Activated CD8-positive, alpha-beta memory T cell treated with anti-CD3 and anti-CD28 coated beads for 36 hours (primary cell): ENCODE measurements around the gene TGFBR3. TPM values are rescaled to one million over a fixed set of nuclear protein-coding genes. Genes with fewer than 3 reads are reported as not detected.
"Not testable (repeated sequence)": the region's sequence is repeated elsewhere in the genome, so short reads cannot be mapped to it uniquely, and the experiment has no call there.

Experiments used
- CTCF ChIA-PET: fragments of 350-600 bp; sonication (Branson Sonifier 250); formaldehyde crosslinking; loops from one replicate; lab custom pipeline; 2021; ENCODE audit warnings: antibody characterized with exemption; lab: Charles Lee
- POLR2A ChIA-PET: fragments of 350-600 bp; sonication (Branson Sonifier 250); formaldehyde crosslinking; loops from one replicate; lab custom pipeline; 2021; ENCODE audit warnings: antibody characterized with exemption; lab: Charles Lee
- total RNA-seq, 2 experiments: library from RNA; stranded (reverse); gene quantifications; one replicate each; pipeline ENCODE4 v1.2.3, GENCODE V29; 2021

Gene TGFBR3
- total RNA-seq, 2 experiments from 2014 or later: 17.3 to 18.7 TPM

GRCh38 chr1:91856996-91857395, 29.0 kb downstream of the TGFBR3 start:
- POLR2A ChIA-PET: no interaction called here
- CTCF ChIA-PET: interaction anchor here (0.8 kb wide), 1 partner anchor 53 kb away, joined by 3 read pairs; no protein-coding TSS in a partner anchor

- ChIA-PET CTCF (no interaction called here), POLR2A (interaction anchor here (0.5 kb wide), 1 partner anchor 21 kb away, joined by 4 read pairs; no protein-coding TSS in a partner anchor)
These were observed 31.0 kb downstream of the TGFBR3 start for GRCh38 chr1:91854852-91855534.

- ChIA-PET CTCF (no interaction called here), POLR2A (no interaction called here)
These were observed 32.6 kb downstream of the TGFBR3 start for GRCh38 chr1:91853397-91853796.

- ChIA-PET CTCF (interaction anchor here (0.7 to 1.1 kb wide), 2 partner anchors 15 to 17 kb away, joined by 3 read pairs; no protein-coding TSS in a partner anchor), POLR2A (interaction anchor here (0.9 kb wide), 1 partner anchor 33 kb away, joined by 5 read pairs; no protein-coding TSS in a partner anchor)
These were observed 33.9 kb downstream of the TGFBR3 start for GRCh38 chr1:91852011-91852410.

GRCh38 chr1:91851130-91852010, 34.6 kb downstream of the TGFBR3 start:
- POLR2A ChIA-PET: interaction anchor here (0.5 to 0.9 kb wide), 2 partner anchors 10 to 33 kb away, joined by 5 to 6 read pairs; no protein-coding TSS in a partner anchor
- CTCF ChIA-PET: interaction anchor here (0.7 to 1.1 kb wide), 3 partner anchors 15 to 32 kb away, joined by 3 to 4 read pairs (median 3); no protein-coding TSS in a partner anchor

GRCh38 chr1:91850708-91851107, 35.2 kb downstream of the TGFBR3 start:
- ChIA-PET CTCF (interaction anchor here (0.9 kb wide), 1 partner anchor 33 kb away, joined by 4 read pairs; no protein-coding TSS in a partner anchor), POLR2A (no interaction called here)

- CTCF ChIA-PET: no interaction called here
These were observed 38.1 kb downstream of the TGFBR3 start for GRCh38 chr1:91847851-91848250.

GRCh38 chr1:91846639-91847013, 39.3 kb downstream of the TGFBR3 start:
- ChIA-PET POLR2A (no interaction called here), CTCF (no interaction called here)

More at GRCh38 chr1:91847851-91848250, 38.1 kb downstream of the TGFBR3 start:
- POLR2A ChIA-PET: no interaction called here

- ChIA-PET CTCF (no interaction called here), POLR2A (no interaction called here)
These were observed 39.8 kb downstream of the TGFBR3 start for GRCh38 chr1:91846007-91846638.

GRCh38 chr1:91844862-91845528, 41.0 kb downstream of the TGFBR3 start:
- CTCF ChIA-PET: interaction anchor here (1.0 kb wide), 1 partner anchor 39 kb away, joined by 3 read pairs; no protein-coding TSS in a partner anchor
- POLR2A ChIA-PET: no interaction called here

- POLR2A ChIA-PET: no interaction called here
- CTCF ChIA-PET: no interaction called here
These were observed 42.1 kb downstream of the TGFBR3 start for GRCh38 chr1:91843843-91844242.

- CTCF ChIA-PET: no interaction called here
- POLR2A ChIA-PET: no interaction called here
These were observed 43.4 kb downstream of the TGFBR3 start for GRCh38 chr1:91842563-91842962.

GRCh38 chr1:91842056-91842455, 43.9 kb downstream of the TGFBR3 start:
- POLR2A ChIA-PET: no interaction called here
- CTCF ChIA-PET: no interaction called here

- POLR2A ChIA-PET, CTCF ChIA-PET: not testable (repeated sequence)
These were observed 45.7 kb downstream of the TGFBR3 start for GRCh38 chr1:91840276-91840675.

GRCh38 chr1:91836331-91837040, 49.5 kb downstream of the TGFBR3 start:
- ChIA-PET POLR2A (no interaction called here), CTCF (interaction anchor here (0.6 kb wide), 1 partner anchor 15 kb away, joined by 3 read pairs; no protein-coding TSS in a partner anchor)

GRCh38 chr1:91835087-91835521, 50.8 kb downstream of the TGFBR3 start:
- POLR2A ChIA-PET: no interaction called here
- CTCF ChIA-PET: interaction anchor here (0.9 to 1.3 kb wide), 3 partner anchors 16 to 51 kb away, joined by 3 to 4 read pairs (median 3); partner anchors contain the start of gene TGFBR3

GRCh38 chr1:91834549-91834948, 51.4 kb downstream of the TGFBR3 start:
- CTCF ChIA-PET: interaction anchor here (0.9 to 1.3 kb wide), 3 partner anchors 17 to 39 kb away, joined by 3 to 4 read pairs (median 3); no protein-coding TSS in a partner anchor
- POLR2A ChIA-PET: not testable (repeated sequence)

GRCh38 chr1:91833946-91834345, 52.0 kb downstream of the TGFBR3 start:
- ChIA-PET CTCF (interaction anchor here (0.7 to 1.3 kb wide), 4 partner anchors 11 to 37 kb away, joined by 3 to 4 read pairs (median 3); no protein-coding TSS in a partner anchor), POLR2A (no interaction called here)
